ENCODE data around the gene NEDD1. TPM values are rescaled to one million over a fixed set of nuclear protein-coding genes. Genes with fewer than 3 reads are reported as not detected.

NEDD1 gene
- total RNA-seq, 1 experiment from 2014 or later: 30.3 TPM

DNA sequence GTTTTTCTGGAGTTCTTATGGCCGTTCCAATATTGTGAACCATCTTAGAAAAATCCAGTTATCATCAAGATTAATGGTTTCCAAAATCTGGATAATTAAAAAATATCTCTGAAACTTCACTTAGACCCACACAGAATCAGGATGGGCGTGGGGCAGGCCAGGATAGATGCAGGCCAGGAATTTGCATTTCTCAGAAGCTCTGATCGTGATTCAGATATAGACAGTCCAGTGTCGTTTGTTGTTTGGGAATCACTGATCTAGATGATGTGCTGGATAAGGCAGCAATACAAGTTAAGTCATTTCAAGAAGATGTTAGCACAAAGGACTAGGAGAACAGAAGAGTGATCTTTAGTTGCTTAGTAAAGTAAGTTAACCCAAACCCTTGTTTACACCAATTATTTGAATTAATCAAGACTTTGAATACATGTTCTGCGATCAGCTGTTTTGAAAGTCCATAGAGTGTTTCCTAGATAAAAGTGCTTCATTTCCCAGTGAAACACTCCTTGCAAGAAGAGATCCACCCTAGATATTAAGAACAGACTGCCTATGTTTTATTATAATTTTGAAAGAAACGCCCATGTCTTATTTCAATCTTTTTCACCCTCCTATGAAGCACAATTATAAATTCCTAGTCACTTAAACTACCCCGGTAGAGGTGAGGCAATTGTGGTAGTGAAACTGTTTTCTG is 90.9 kb downstream of the NEDD1 start:
- ATAC-seq: no peak
- no TSS peak for BruUV-seq (replicated peaks)
- TF ChIP-seq TCF7L2 (IDR thresholded peaks at IDR 0.05; ENCODE audit: low read depth, low read length) (no peak), SIN3A (IDR thresholded peaks at IDR 0.05; ENCODE audit: borderline replicate concordance, insufficient read depth, low read depth, low read length) (no peak), POLR2AphosphoS5 (IDR thresholded peaks at IDR 0.05; ENCODE audit: low read depth, low read length) (no peak)
- TF ChIP-seq, protein P1, sequence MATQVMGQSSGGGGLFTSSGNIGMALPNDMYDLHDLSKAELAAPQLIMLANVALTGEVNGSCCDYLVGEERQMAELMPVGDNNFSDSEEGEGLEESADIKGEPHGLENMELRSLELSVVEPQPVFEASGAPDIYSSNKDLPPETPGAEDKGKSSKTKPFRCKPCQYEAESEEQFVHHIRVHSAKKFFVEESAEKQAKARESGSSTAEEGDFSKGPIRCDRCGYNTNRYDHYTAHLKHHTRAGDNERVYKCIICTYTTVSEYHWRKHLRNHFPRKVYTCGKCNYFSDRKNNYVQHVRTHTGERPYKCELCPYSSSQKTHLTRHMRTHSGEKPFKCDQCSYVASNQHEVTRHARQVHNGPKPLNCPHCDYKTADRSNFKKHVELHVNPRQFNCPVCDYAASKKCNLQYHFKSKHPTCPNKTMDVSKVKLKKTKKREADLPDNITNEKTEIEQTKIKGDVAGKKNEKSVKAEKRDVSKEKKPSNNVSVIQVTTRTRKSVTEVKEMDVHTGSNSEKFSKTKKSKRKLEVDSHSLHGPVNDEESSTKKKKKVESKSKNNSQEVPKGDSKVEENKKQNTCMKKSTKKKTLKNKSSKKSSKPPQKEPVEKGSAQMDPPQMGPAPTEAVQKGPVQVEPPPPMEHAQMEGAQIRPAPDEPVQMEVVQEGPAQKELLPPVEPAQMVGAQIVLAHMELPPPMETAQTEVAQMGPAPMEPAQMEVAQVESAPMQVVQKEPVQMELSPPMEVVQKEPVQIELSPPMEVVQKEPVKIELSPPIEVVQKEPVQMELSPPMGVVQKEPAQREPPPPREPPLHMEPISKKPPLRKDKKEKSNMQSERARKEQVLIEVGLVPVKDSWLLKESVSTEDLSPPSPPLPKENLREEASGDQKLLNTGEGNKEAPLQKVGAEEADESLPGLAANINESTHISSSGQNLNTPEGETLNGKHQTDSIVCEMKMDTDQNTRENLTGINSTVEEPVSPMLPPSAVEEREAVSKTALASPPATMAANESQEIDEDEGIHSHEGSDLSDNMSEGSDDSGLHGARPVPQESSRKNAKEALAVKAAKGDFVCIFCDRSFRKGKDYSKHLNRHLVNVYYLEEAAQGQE (IDR thresholded peaks at IDR 0.05; ENCODE audit: insufficient read depth in 1 of 2, low read depth in 2 of 2, low read length in 1 of 2): no peak
- TF ChIP-seq, protein P2, sequence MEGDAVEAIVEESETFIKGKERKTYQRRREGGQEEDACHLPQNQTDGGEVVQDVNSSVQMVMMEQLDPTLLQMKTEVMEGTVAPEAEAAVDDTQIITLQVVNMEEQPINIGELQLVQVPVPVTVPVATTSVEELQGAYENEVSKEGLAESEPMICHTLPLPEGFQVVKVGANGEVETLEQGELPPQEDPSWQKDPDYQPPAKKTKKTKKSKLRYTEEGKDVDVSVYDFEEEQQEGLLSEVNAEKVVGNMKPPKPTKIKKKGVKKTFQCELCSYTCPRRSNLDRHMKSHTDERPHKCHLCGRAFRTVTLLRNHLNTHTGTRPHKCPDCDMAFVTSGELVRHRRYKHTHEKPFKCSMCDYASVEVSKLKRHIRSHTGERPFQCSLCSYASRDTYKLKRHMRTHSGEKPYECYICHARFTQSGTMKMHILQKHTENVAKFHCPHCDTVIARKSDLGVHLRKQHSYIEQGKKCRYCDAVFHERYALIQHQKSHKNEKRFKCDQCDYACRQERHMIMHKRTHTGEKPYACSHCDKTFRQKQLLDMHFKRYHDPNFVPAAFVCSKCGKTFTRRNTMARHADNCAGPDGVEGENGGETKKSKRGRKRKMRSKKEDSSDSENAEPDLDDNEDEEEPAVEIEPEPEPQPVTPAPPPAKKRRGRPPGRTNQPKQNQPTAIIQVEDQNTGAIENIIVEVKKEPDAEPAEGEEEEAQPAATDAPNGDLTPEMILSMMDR (IDR thresholded peaks at IDR 0.05): no peak
- POLR2A ChIA-PET: no interaction called here
- Histone ChIP-seq H3K4me1 (ENCODE audit: control insufficient read depth, insufficient read depth, low read length) (no peaks in the 10 kb centered on the region; the same call in 1 of the 2 replicates), H3K4me3 (ENCODE audit: low read depth in 2 of 2, low read length in 2 of 2) (no peak overlapping the region), H3K36me3 (ENCODE audit: control insufficient read depth, insufficient read depth, low read length) (no peaks in the 10 kb centered on the region), H3K9me3 (ENCODE audit: control insufficient read depth, insufficient read depth, low read depth, low read length) (no peaks in the 10 kb centered on the region), H3K27ac (ENCODE audit: low read length) (no peak overlapping the region), H3K27me3 (ENCODE audit: control insufficient read depth, insufficient read depth, low read length) (0 out of 2 replicates have a peak, but pooled peaks cover 5% of the 10 kb centered on the region)
- CTCF ChIA-PET: no interaction called here
- intact Hi-C loops (cut with micrococcal nuclease; ENCODE audit: unreplicated experiment) (loop anchor here (10.0 kb wide), 2 partner anchors 407 to 1007 kb away; no protein-coding TSS in a partner anchor), in situ Hi-C loops (cut with HindIII; ENCODE audit: low pct_unique_long_range_greater_than_20kb, low sequenced_read_pairs) (no loop called here)
- DNase-seq (ENCODE audit: low read depth, low spot score): no peak

GRCh38 chr12:97003276-97003675 is 96.2 kb downstream of the NEDD1 start:
- Histone ChIP-seq H3K4me1 (ENCODE audit: control insufficient read depth, insufficient read depth, low read length) (no peaks in the 10 kb centered on the region), H3K4me3 (ENCODE audit: low read depth in 2 of 2, low read length in 2 of 2) (no peak overlapping the region), H3K27ac (ENCODE audit: low read length) (no peak overlapping the region), H3K36me3 (ENCODE audit: control insufficient read depth, insufficient read depth, low read length) (no peaks in the 10 kb centered on the region), H3K27me3 (ENCODE audit: control insufficient read depth, insufficient read depth, low read length) (no peaks in the 10 kb centered on the region), H3K9me3 (ENCODE audit: control insufficient read depth, insufficient read depth, low read depth, low read length) (no peaks in the 10 kb centered on the region)
- ChIA-PET CTCF (no interaction called here), POLR2A (interaction anchor here (0.5 kb wide), 1 partner anchor 25 kb away, joined by 12 read pairs; no protein-coding TSS in a partner anchor)
- no TSS peak for BruUV-seq (replicated peaks)
- intact Hi-C loops (cut with micrococcal nuclease; ENCODE audit: unreplicated experiment): no loop called here
- TF ChIP-seq POLR2AphosphoS5 (IDR thresholded peaks at IDR 0.05; ENCODE audit: low read depth, low read length) (no peak), TCF7L2 (IDR thresholded peaks at IDR 0.05; ENCODE audit: low read depth, low read length) (no peak), SIN3A (IDR thresholded peaks at IDR 0.05; ENCODE audit: borderline replicate concordance, insufficient read depth, low read depth, low read length) (no peak)
- TF ChIP-seq, protein P2 (IDR thresholded peaks at IDR 0.05): no peak
- TF ChIP-seq, protein P1 (IDR thresholded peaks at IDR 0.05; ENCODE audit: insufficient read depth in 1 of 2, low read depth in 2 of 2, low read length in 1 of 2): no peak
- ATAC-seq (no peak), DNase-seq (ENCODE audit: low read depth, low spot score) (no peak)
- in situ Hi-C loops (cut with HindIII; ENCODE audit: low pct_unique_long_range_greater_than_20kb, low sequenced_read_pairs): no loop called here
